Measurements from ENCODE around the gene ARHGEF10L.
A peak's percentile ranks its signal among the peaks of the same experiment; 100 is the strongest.

The ARHGEF10L gene

GRCh38 chr1:17606826-17607440, 67.4 kb downstream of the ARHGEF10L start:
- TF ChIP-seq CTCF (IDR thresholded peaks at IDR 0.05; ENCODE audit: low read depth, low read length) = peak; percentile 95
- H3K4me3 ChIP-seq (replicated peaks in 1 of 2; ENCODE audit: low read depth in 2 of 2, low read length in 2 of 2) = no peak overlapping the region
- DNase-seq (ENCODE audit: low read depth in 2 of 2) = peak; percentile 76 to 80

- TF ChIP-seq CTCF (IDR thresholded peaks at IDR 0.05; ENCODE audit: low read depth, low read length) = no peak
- no peak overlapping the region for H3K4me3 ChIP-seq (replicated peaks in 1 of 2; ENCODE audit: low read depth in 2 of 2, low read length in 2 of 2)
- DNase-seq (ENCODE audit: low read depth in 2 of 2) = no peak
These were observed 68.4 kb downstream of the ARHGEF10L start for GRCh38 chr1:17607644-17608581.

GRCh38 chr1:17609529-17609928, 70.0 kb downstream of the ARHGEF10L start:
- DNase-seq (ENCODE audit: low read depth in 2 of 2) = no peak
- H3K4me3 ChIP-seq (replicated peaks in 1 of 2; ENCODE audit: low read depth in 2 of 2, low read length in 2 of 2) = no peak overlapping the region
- TF ChIP-seq CTCF (IDR thresholded peaks at IDR 0.05; ENCODE audit: low read depth, low read length) = no peak

GRCh38 chr1:17610085-17610484, 70.6 kb downstream of the ARHGEF10L start:
- no peak for TF ChIP-seq CTCF (IDR thresholded peaks at IDR 0.05; ENCODE audit: low read depth, low read length)
- no peak for DNase-seq (ENCODE audit: low read depth in 2 of 2)
- no peak overlapping the region for H3K4me3 ChIP-seq (replicated peaks in 1 of 2; ENCODE audit: low read depth in 2 of 2, low read length in 2 of 2)

- no peak for TF ChIP-seq CTCF (IDR thresholded peaks at IDR 0.05; ENCODE audit: low read depth, low read length)
- no peak overlapping the region for H3K4me3 ChIP-seq (replicated peaks in 1 of 2; ENCODE audit: low read depth in 2 of 2, low read length in 2 of 2)
- DNase-seq (ENCODE audit: low read depth in 2 of 2) = no peak
These were observed 71.2 kb downstream of the ARHGEF10L start for GRCh38 chr1:17610713-17611112.

- no peak for TF ChIP-seq CTCF (IDR thresholded peaks at IDR 0.05; ENCODE audit: low read depth, low read length)
- peak in 1 of 2 donors; percentile 30 for DNase-seq (ENCODE audit: low read depth in 2 of 2)
- no peak overlapping the region for H3K4me3 ChIP-seq (replicated peaks in 1 of 2; ENCODE audit: low read depth in 2 of 2, low read length in 2 of 2)
These were observed 72.5 kb downstream of the ARHGEF10L start for GRCh38 chr1:17611991-17612390.

Measured in cardiac fibroblast (primary cell).